ENCODE data around the gene IFNL2.

- TF ChIP-seq, protein P1, sequence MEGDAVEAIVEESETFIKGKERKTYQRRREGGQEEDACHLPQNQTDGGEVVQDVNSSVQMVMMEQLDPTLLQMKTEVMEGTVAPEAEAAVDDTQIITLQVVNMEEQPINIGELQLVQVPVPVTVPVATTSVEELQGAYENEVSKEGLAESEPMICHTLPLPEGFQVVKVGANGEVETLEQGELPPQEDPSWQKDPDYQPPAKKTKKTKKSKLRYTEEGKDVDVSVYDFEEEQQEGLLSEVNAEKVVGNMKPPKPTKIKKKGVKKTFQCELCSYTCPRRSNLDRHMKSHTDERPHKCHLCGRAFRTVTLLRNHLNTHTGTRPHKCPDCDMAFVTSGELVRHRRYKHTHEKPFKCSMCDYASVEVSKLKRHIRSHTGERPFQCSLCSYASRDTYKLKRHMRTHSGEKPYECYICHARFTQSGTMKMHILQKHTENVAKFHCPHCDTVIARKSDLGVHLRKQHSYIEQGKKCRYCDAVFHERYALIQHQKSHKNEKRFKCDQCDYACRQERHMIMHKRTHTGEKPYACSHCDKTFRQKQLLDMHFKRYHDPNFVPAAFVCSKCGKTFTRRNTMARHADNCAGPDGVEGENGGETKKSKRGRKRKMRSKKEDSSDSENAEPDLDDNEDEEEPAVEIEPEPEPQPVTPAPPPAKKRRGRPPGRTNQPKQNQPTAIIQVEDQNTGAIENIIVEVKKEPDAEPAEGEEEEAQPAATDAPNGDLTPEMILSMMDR (IDR thresholded peaks at IDR 0.05) = no peak
- TF ChIP-seq EZH2 (IDR thresholded peaks at IDR 0.05) = no peak
Observed at GRCh38 chr19:39263912-39264305, 4.3 kb upstream of the IFNL2 start.
